Neuronal stem cell (in vitro differentiated cells): Measurements from ENCODE around the gene CDH13.

Source experiments
- DNase-seq: peaks from one replicate; pipeline ENCODE4 v3.0.0-alpha.2; 2013; ENCODE audit warnings: low spot score
- H2AFZ ChIP-seq: one replicate; pipeline ENCODE4 v1.6.1; 2013; ENCODE audit warnings: mild to moderate bottlenecking, low read length, inconsistent platforms
- H2AK5ac ChIP-seq: 2 replicates; pipeline ENCODE4 v1.6.1; 2013; ENCODE audit warnings: low read depth, mild to moderate bottlenecking, inconsistent platforms, low read length, moderate library complexity, mixed read lengths
- H2BK120ac ChIP-seq: 2 replicates; pipeline ENCODE4 v1.6.1; 2013; ENCODE audit warnings: low read depth, mild to moderate bottlenecking, inconsistent platforms, low read length, moderate library complexity, mixed read lengths
- H2BK12ac ChIP-seq: one replicate; pipeline ENCODE4 v1.6.1; 2013; ENCODE audit warnings: low read length, inconsistent platforms
- H2BK15ac ChIP-seq: 2 replicates; pipeline ENCODE4 v1.6.1; 2013; ENCODE audit warnings: mild to moderate bottlenecking, low read length, inconsistent platforms, mixed read lengths
- H2BK5ac ChIP-seq: one replicate; pipeline ENCODE4 v1.6.1; 2013; ENCODE audit warnings: inconsistent platforms, mild to moderate bottlenecking, low read length, moderate library complexity
- H3K14ac ChIP-seq: one replicate; pipeline ENCODE4 v1.6.1; 2013; ENCODE audit warnings: low read length, inconsistent platforms
- H3K18ac ChIP-seq: 2 replicates; pipeline ENCODE4 v1.6.1; 2013; ENCODE audit warnings: low read length, inconsistent platforms
- H3K23ac ChIP-seq: 2 replicates; pipeline ENCODE4 v1.6.1; 2013; ENCODE audit warnings: low read depth, mild to moderate bottlenecking, mixed read lengths, low read length, inconsistent platforms; ENCODE audit not compliant: poor library complexity
- H3K27ac ChIP-seq: replicated peaks from 3 replicates; pipeline ENCODE4 v1.5.1; 2013; ENCODE audit warnings: low read length, inconsistent platforms
- H3K27me3 ChIP-seq, 3 experiments: 2 replicates each; pipeline ENCODE4 v1.6.1; 2013; ENCODE audit warnings: low read length in 3 of 3, mild to moderate bottlenecking in 2 of 3, inconsistent platforms in 1 of 3, low read depth in 1 of 3, mixed read lengths in 1 of 3, moderate library complexity in 1 of 3; ENCODE audit not compliant: control insufficient read depth in 3 of 3, insufficient read depth in 3 of 3
- H3K36me3 ChIP-seq, 2 donors: replicated peaks in 1 of 2; 2 replicates each; pipeline ENCODE4 v1.6.1; 2013; ENCODE audit warnings: low read length in 2 of 2; ENCODE audit not compliant: control insufficient read depth in 2 of 2, insufficient read depth in 2 of 2
- H3K4ac ChIP-seq: 2 replicates; pipeline ENCODE4 v1.6.1; 2013; ENCODE audit warnings: inconsistent platforms, mild to moderate bottlenecking, low read length, moderate library complexity
- H3K4me1 ChIP-seq, 2 donors: 1 replicate in 1 of 2; 2 replicates in 1 of 2; pipeline ENCODE4 v1.6.1; 2013; ENCODE audit warnings: low read length in 2 of 2, low read depth in 1 of 2; ENCODE audit not compliant: control insufficient read depth in 2 of 2, insufficient read depth in 1 of 2
- H3K4me2 ChIP-seq: one replicate; pipeline ENCODE4 v1.6.1; 2013; ENCODE audit warnings: mild to moderate bottlenecking, low read length, inconsistent platforms; ENCODE audit not compliant: insufficient read depth, poor library complexity, severe bottlenecking
- H3K4me3 ChIP-seq, 2 donors: 2 replicates each; pipeline ENCODE4 v1.5.1; 2013; ENCODE audit warnings: low read length in 2 of 2, mild to moderate bottlenecking in 2 of 2, inconsistent platforms in 1 of 2, moderate library complexity in 1 of 2
- H3K79me1 ChIP-seq: one replicate; pipeline ENCODE4 v1.6.1; 2013; ENCODE audit warnings: low read depth, mild to moderate bottlenecking, inconsistent platforms, low read length, moderate library complexity
- H3K9ac ChIP-seq: one replicate; pipeline ENCODE4 v1.6.1; 2013; ENCODE audit warnings: mild to moderate bottlenecking, low read depth, low read length, inconsistent platforms; ENCODE audit not compliant: poor library complexity
- H3K9me3 ChIP-seq, 2 donors: replicated peaks in 1 of 2; 2 replicates each; pipeline versions ENCODE3 to v1.6.1; 2013; ENCODE audit warnings: low read length in 2 of 2, mild to moderate bottlenecking in 2 of 2, inconsistent platforms in 1 of 2, low read depth in 1 of 2, mixed read lengths in 1 of 2, moderate library complexity in 1 of 2; ENCODE audit not compliant: control insufficient read depth in 2 of 2, insufficient read depth in 1 of 2
- H4K8ac ChIP-seq: one replicate; pipeline ENCODE4 v1.6.1; 2013; ENCODE audit warnings: low read depth, mild to moderate bottlenecking, inconsistent platforms, low read length, moderate library complexity
- H4K91ac ChIP-seq: one replicate; pipeline ENCODE4 v1.6.1; 2013; ENCODE audit warnings: low read length, low read depth, mild to moderate bottlenecking, inconsistent platforms; ENCODE audit not compliant: poor library complexity
- WGBS, 2 donors: extraction: QIAGEN DNeasy Blood & Tissue Kit; methylation state at CpG; one replicate each; pipeline ENCODE4 v1.1.7; 2013; ENCODE audit warnings: missing lambda C conversion rate in 2 of 2, mixed read lengths in 1 of 2; ENCODE audit not compliant: insufficient read length in 2 of 2, insufficient replicate concordance in 1 of 2; ENCODE audit errors: extremely low coverage in 2 of 2; 5-methylcytosine and 5-hydroxymethylcytosine counted together

The CDH13 gene

DNA sequence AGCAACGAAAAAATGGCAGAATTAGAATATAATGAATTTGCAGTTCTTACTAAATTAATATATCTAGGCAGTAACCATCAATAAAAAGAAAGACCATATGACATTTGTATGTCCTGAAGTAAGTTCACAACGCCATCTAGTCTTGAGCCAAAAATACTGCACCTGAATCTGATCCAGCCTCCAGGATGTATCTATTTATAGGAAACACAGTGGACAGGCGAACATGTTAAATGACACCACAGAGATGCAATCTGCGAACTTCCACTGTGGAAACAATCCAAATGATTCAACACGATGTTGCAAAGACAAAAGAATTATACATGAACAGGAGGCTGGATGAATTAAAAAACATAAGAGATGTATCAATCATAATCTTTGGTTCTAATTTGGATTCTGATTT is 197.6 kb downstream of the CDH13 start:
- no peaks in the 10 kb centered on the region for H3K9me3 ChIP-seq
- no peak overlapping the region for H3K23ac ChIP-seq
- H3K4me1 ChIP-seq: peaks cover 0 to under 1% of the 10 kb centered on the region in 2 donors
- H3K27ac ChIP-seq: no peak overlapping the region
- DNase-seq: no peak
- no peak overlapping the region for H3K4me3 ChIP-seq
- WGBS, 2 donors: no CpG with 5 or more reads among the region's 5 CpGs
- no peak overlapping the region for H2BK12ac ChIP-seq
- H3K18ac ChIP-seq: no peak overlapping the region
- no peak overlapping the region for H2BK5ac ChIP-seq
- H3K4me2 ChIP-seq: no peak overlapping the region
- no peak overlapping the region for H4K8ac ChIP-seq
- H2AK5ac ChIP-seq: no peak overlapping the region
- H3K14ac ChIP-seq: no peak overlapping the region
- no peaks in the 10 kb centered on the region for H3K36me3 ChIP-seq
- no peak overlapping the region for H3K4ac ChIP-seq
- H3K27me3 ChIP-seq: no peaks in the 10 kb centered on the region
- H3K79me1 ChIP-seq: no peaks in the 10 kb centered on the region
- H3K9ac ChIP-seq: no peak overlapping the region
- no peak overlapping the region for H4K91ac ChIP-seq
- no peak overlapping the region for H2BK120ac ChIP-seq
- no peak overlapping the region for H2BK15ac ChIP-seq
- H2AFZ ChIP-seq: no peak overlapping the region

DNA sequence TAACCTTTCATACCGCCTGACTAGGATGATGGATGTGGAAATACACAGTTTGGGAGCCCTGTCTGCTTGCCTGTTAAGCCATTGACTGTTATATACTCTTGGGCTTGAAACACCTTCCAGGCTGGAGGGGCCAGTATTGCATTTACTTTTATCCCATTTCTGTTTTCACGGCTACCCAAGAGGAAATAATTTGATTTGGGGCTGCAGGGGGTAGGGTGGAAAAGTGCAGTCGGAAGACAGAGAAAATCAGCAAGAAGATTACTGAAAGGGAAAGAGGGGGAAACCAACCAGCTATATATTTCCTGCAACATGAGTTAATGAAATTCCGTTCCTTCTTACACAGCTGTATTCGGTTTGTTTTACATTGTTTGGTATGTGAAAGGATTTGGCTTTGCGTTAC is 202.5 kb downstream of the CDH13 start:
- Histone ChIP-seq H2AFZ (no peak overlapping the region), H3K4ac (no peak overlapping the region), H2BK120ac (no peak overlapping the region), H3K18ac (no peak overlapping the region), H2BK15ac (no peak overlapping the region), H2BK5ac (no peak overlapping the region), H4K91ac (no peak overlapping the region), H3K4me3 (no peak overlapping the region), H3K14ac (no peak overlapping the region), H3K36me3 (no peaks in the 10 kb centered on the region), H4K8ac (no peak overlapping the region), H3K9ac (no peak overlapping the region), H3K23ac (no peak overlapping the region), H2BK12ac (no peak overlapping the region), H2AK5ac (no peak overlapping the region), H3K27me3 (no peaks in the 10 kb centered on the region), H3K27ac (no peak overlapping the region), H3K4me1 (peaks cover 0 to 2% of the 10 kb centered on the region in 2 donors), H3K79me1 (no peaks in the 10 kb centered on the region), H3K4me2 (no peak overlapping the region), H3K9me3 (no peaks in the 10 kb centered on the region)
- no CpG with 5 or more reads among the region's 6 CpGs for WGBS, 2 donors
- DNase-seq: no peak

DNA sequence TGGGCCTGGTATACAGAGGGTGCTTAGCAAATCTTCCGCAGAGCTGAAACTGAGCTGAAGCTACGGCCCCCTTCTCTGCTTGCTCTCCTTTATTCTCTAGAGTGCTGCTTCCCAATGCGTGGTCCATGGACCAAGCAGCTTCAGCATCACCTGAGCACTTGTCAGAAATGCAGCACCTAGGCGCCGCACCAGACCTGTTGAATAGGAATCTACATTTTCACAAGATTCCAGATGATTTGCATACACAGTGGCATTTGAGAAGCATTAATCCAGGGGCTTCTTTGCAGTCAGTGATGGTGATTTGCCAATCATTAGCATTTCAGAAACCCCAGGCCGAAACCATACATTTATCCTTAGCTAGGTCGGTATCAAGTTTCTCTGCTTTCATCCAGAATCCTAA is 204.2 kb downstream of the CDH13 start:
- H3K4me3 ChIP-seq: no peak overlapping the region
- no peak overlapping the region for H3K4me2 ChIP-seq
- H3K79me1 ChIP-seq: no peaks in the 10 kb centered on the region
- H2AK5ac ChIP-seq: no peak overlapping the region
- no CpG with 5 or more reads among the region's 7 CpGs for WGBS, 2 donors
- H3K36me3 ChIP-seq: no peaks in the 10 kb centered on the region
- H3K14ac ChIP-seq: no peak overlapping the region
- H3K9me3 ChIP-seq: no peaks in the 10 kb centered on the region
- H2BK15ac ChIP-seq: no peak overlapping the region
- H4K8ac ChIP-seq: no peak overlapping the region
- H3K27me3 ChIP-seq: no peaks in the 10 kb centered on the region
- no peak for DNase-seq
- H3K18ac ChIP-seq: peak overlapping the region; percentile 25
- H2BK12ac ChIP-seq: no peak overlapping the region
- H4K91ac ChIP-seq: no peak overlapping the region
- no peak overlapping the region for H2AFZ ChIP-seq
- H3K4me1 ChIP-seq: peaks cover 0 to 5% of the 10 kb centered on the region in 2 donors
- no peak overlapping the region for H2BK5ac ChIP-seq
- no peak overlapping the region for H2BK120ac ChIP-seq
- H3K4ac ChIP-seq: no peak overlapping the region
- no peak overlapping the region for H3K27ac ChIP-seq
- no peak overlapping the region for H3K23ac ChIP-seq
- no peak overlapping the region for H3K9ac ChIP-seq

DNA sequence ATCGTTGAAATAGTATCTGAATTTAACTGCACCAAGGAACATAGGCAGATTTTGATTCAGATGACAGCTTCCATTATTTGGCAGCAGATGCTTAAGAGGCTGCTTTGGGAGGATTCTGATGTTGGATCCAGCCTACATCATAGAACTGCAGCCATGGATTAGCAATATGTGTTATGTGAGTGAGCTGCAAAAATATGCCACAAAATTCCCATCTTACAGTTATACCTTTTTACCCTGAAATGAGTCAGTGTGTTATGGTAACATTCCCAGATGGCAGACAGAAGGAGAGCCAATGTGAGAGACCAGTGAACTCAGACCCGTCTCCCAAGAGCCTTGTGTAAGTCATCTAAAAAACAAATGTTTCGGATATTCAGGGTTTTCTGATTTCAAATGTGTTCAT is 206.1 kb downstream of the CDH13 start:
- no peaks in the 10 kb centered on the region for H3K27me3 ChIP-seq
- H2BK120ac ChIP-seq: no peak overlapping the region
- no peak overlapping the region for H4K91ac ChIP-seq
- H3K36me3 ChIP-seq: no peaks in the 10 kb centered on the region
- no peak overlapping the region for H4K8ac ChIP-seq
- H3K9me3 ChIP-seq: no peaks in the 10 kb centered on the region
- DNase-seq: no peak
- H3K79me1 ChIP-seq: no peaks in the 10 kb centered on the region
- no peak overlapping the region for H2AFZ ChIP-seq
- H3K4me3 ChIP-seq: no peak overlapping the region
- H3K14ac ChIP-seq: no peak overlapping the region
- no peak overlapping the region for H3K4me2 ChIP-seq
- no peak overlapping the region for H2BK15ac ChIP-seq
- no peak overlapping the region for H3K18ac ChIP-seq
- H3K4ac ChIP-seq: no peak overlapping the region
- H3K4me1 ChIP-seq: peaks cover 0 to 5% of the 10 kb centered on the region in 2 donors
- no peak overlapping the region for H2BK5ac ChIP-seq
- H3K23ac ChIP-seq: no peak overlapping the region
- H3K27ac ChIP-seq: no peak overlapping the region
- no peak overlapping the region for H3K9ac ChIP-seq
- no peak overlapping the region for H2BK12ac ChIP-seq
- WGBS, 2 donors: no CpG with 5 or more reads among the region's 3 CpGs
- H2AK5ac ChIP-seq: no peak overlapping the region
